GM18520 (cell line): ENCODE measurements around the gene EN2.

Experiments used
- ATAC-seq: cut with Tn5 transposase; IDR thresholded peaks from one replicate; pipeline ENCODE4 v1.9.1; 2021; ENCODE audit not compliant: unreplicated experiment

EN2 gene

GRCh38 chr7:155458111-155458877, at the start of gene EN2:
Gene EN2 (plus strand): TSS chr7:155458129. CDS start chr7:155458378, 249 bp downstream.
- ATAC-seq: no peak

- no peak for ATAC-seq
These were observed 49.0 kb upstream of the EN2 start for GRCh38 chr7:155408651-155409586.

- ATAC-seq: no peak
These were observed 47.9 kb upstream of the EN2 start for GRCh38 chr7:155409980-155410379.

GRCh38 chr7:155410431-155410830, 47.5 kb upstream of the EN2 start:
- no peak for ATAC-seq

GRCh38 chr7:155411718-155412415, 46.1 kb upstream of the EN2 start:
- no peak for ATAC-seq

GRCh38 chr7:155412416-155413253, 45.3 kb upstream of the EN2 start:
- ATAC-seq: no peak

- ATAC-seq: no peak
These were observed 43.1 kb upstream of the EN2 start for GRCh38 chr7:155414547-155415492.

- ATAC-seq: no peak
These were observed 41.1 kb upstream of the EN2 start for GRCh38 chr7:155416646-155417380.

GRCh38 chr7:155418304-155418703, 39.6 kb upstream of the EN2 start:
- no peak for ATAC-seq

- no peak for ATAC-seq
These were observed 38.8 kb upstream of the EN2 start for GRCh38 chr7:155418941-155419755.

GRCh38 chr7:155420116-155420515, 37.8 kb upstream of the EN2 start:
- no peak for ATAC-seq

- ATAC-seq: no peak
These were observed 35.8 kb upstream of the EN2 start for GRCh38 chr7:155422151-155422550.

GRCh38 chr7:155422599-155423336, 35.2 kb upstream of the EN2 start:
- no peak for ATAC-seq

- ATAC-seq: no peak
These were observed 34.3 kb upstream of the EN2 start for GRCh38 chr7:155423337-155424285.

- ATAC-seq: no peak
These were observed 33.5 kb upstream of the EN2 start for GRCh38 chr7:155424301-155425010.

GRCh38 chr7:155425011-155425340, 33.0 kb upstream of the EN2 start:
- no peak for ATAC-seq
